ENCODE measurements around the gene NET1.

The NET1 gene

GRCh38 chr10:5443429-5443828 lies 31.1 kb downstream of the NET1 start:
- no peak for DNase-seq (ENCODE audit: low read depth)

GRCh38 chr10:5445006-5445405 lies 32.6 kb downstream of the NET1 start:
- no peak for DNase-seq (ENCODE audit: low read depth)

- DNase-seq (ENCODE audit: low read depth), result no peak
These were observed 34.1 kb downstream of the NET1 start for GRCh38 chr10:5446390-5446926.

GRCh38 chr10:5447056-5447455 lies 34.7 kb downstream of the NET1 start:
- DNase-seq (ENCODE audit: low read depth), result no peak

- DNase-seq (ENCODE audit: low read depth), result no peak
These were observed 35.3 kb downstream of the NET1 start for GRCh38 chr10:5447611-5448071.

GRCh38 chr10:5448333-5449001 lies 36.1 kb downstream of the NET1 start:
- DNase-seq (ENCODE audit: low read depth), result no peak

- no peak for DNase-seq (ENCODE audit: low read depth)
These were observed 36.9 kb downstream of the NET1 start for GRCh38 chr10:5449227-5449626.

GRCh38 chr10:5449823-5450222 lies 37.5 kb downstream of the NET1 start:
- no peak for DNase-seq (ENCODE audit: low read depth)

- no peak for DNase-seq (ENCODE audit: low read depth)
These were observed 38.4 kb downstream of the NET1 start for GRCh38 chr10:5450605-5451384.

GRCh38 chr10:5453749-5454489 lies 41.6 kb downstream of the NET1 start:
- no peak for DNase-seq (ENCODE audit: low read depth)

- no peak for DNase-seq (ENCODE audit: low read depth)
These were observed 44.2 kb downstream of the NET1 start for GRCh38 chr10:5456563-5456962.

GRCh38 chr10:5457741-5458140 lies 45.4 kb downstream of the NET1 start:
- DNase-seq (ENCODE audit: low read depth), result no peak

GRCh38 chr10:5458425-5458824 lies 46.1 kb downstream of the NET1 start:
- no peak for DNase-seq (ENCODE audit: low read depth)

GRCh38 chr10:5458949-5459747 lies 46.8 kb downstream of the NET1 start:
- no peak for DNase-seq (ENCODE audit: low read depth)

- no peak for DNase-seq (ENCODE audit: low read depth)
These were observed 48.3 kb downstream of the NET1 start for GRCh38 chr10:5460468-5461202.

GRCh38 chr10:5461203-5461588 lies 48.8 kb downstream of the NET1 start:
- no peak for DNase-seq (ENCODE audit: low read depth)

GRCh38 chr10:5461914-5462840 lies 49.8 kb downstream of the NET1 start:
- no peak for DNase-seq (ENCODE audit: low read depth)

GRCh38 chr10:5462841-5463293 lies 50.5 kb downstream of the NET1 start:
- no peak for DNase-seq (ENCODE audit: low read depth)

- DNase-seq (ENCODE audit: low read depth), result no peak
These were observed 52.2 kb downstream of the NET1 start for GRCh38 chr10:5464546-5464945.

- no peak for DNase-seq (ENCODE audit: low read depth)
These were observed 53.7 kb downstream of the NET1 start for GRCh38 chr10:5465976-5466450.
